Measurements from ENCODE around the gene IGF1. TPM values are rescaled to one million over a fixed set of nuclear protein-coding genes. Genes with fewer than 3 reads are reported as not detected.

IGF1 gene
- total RNA-seq, 1 experiment from 2014 or later = 0.42 TPM

- RAD21 ChIA-PET (ENCODE audit: low non-redundant PET in 1 of 2, low total read pairs in 2 of 2, uncharacterized antibody in 2 of 2, unreplicated experiment in 2 of 2) = no interaction called here
These were observed 130.3 kb downstream of the IGF1 start for GRCh38 chr12:102350070-102350469.

GRCh38 chr12:102349079-102349478, 131.3 kb downstream of the IGF1 start:
- Histone ChIP-seq H2AFZ (ENCODE audit: low read depth, low read length, poor library complexity, severe bottlenecking) (no peak overlapping the region), H3K36me3 (ENCODE audit: control insufficient read depth in 1 of 2, insufficient read depth in 2 of 2, low read length in 2 of 2) (no peaks in the 10 kb centered on the region), H3K4me3 (replicated peaks in 1 of 2; ENCODE audit: low read depth in 1 of 2, low read length in 2 of 2) (no peak overlapping the region), H3K9ac (ENCODE audit: low read length) (no peak overlapping the region), H3K79me2 (ENCODE audit: insufficient read depth, low read length) (no peaks in the 10 kb centered on the region), H3K4me1 (ENCODE audit: control insufficient read depth in 1 of 2, insufficient read depth in 2 of 2, low read length in 2 of 2) (no peaks in the 10 kb centered on the region), H3K27me3 (ENCODE audit: insufficient read depth, low read length) (no peaks in the 10 kb centered on the region), H3K27ac (ENCODE audit: low read depth, low read length) (no peak overlapping the region), H3K9me2 (ENCODE audit: insufficient read depth) (no peaks in the 10 kb centered on the region), H3K9me3 (ENCODE audit: control insufficient read depth in 1 of 2, insufficient read depth in 1 of 2, low read depth in 1 of 2, low read length in 2 of 2) (no peaks in the 10 kb centered on the region), H3K4me2 (ENCODE audit: low read length) (no peak overlapping the region), H4K20me1 (ENCODE audit: insufficient read depth) (no peaks in the 10 kb centered on the region)
- DNase-seq (ENCODE audit: low read depth, low spot score) (no peak), ATAC-seq (no peak)
- ChIA-PET CTCF (no interaction called here), POLR2A (no interaction called here), RAD21 (ENCODE audit: low non-redundant PET in 1 of 2, low total read pairs in 2 of 2, uncharacterized antibody in 2 of 2, unreplicated experiment in 2 of 2) (no interaction called here)
- intact Hi-C loops (cut with micrococcal nuclease) = no loop called here
- TF ChIP-seq ZBTB33 (IDR thresholded peaks at IDR 0.05; ENCODE audit: extremely low read depth, insufficient replicate concordance, low read length) = no peak
- no peak for TF ChIP-seq POLR2AphosphoS5 (IDR thresholded peaks at IDR 0.05; ENCODE audit: low read depth, low read length)
- no TSS peak for BruUV-seq (replicated peaks)

More at GRCh38 chr12:102350070-102350469, 130.3 kb downstream of the IGF1 start:
- ATAC-seq (no peak), DNase-seq (ENCODE audit: low read depth, low spot score) (no peak)
- Histone ChIP-seq H3K9me2 (ENCODE audit: insufficient read depth) (no peaks in the 10 kb centered on the region), H3K27ac (ENCODE audit: low read depth, low read length) (no peak overlapping the region), H3K9me3 (ENCODE audit: control insufficient read depth in 1 of 2, insufficient read depth in 1 of 2, low read depth in 1 of 2, low read length in 2 of 2) (no peaks in the 10 kb centered on the region), H3K9ac (ENCODE audit: low read length) (no peak overlapping the region), H3K79me2 (ENCODE audit: insufficient read depth, low read length) (no peaks in the 10 kb centered on the region), H3K36me3 (ENCODE audit: control insufficient read depth in 1 of 2, insufficient read depth in 2 of 2, low read length in 2 of 2) (no peaks in the 10 kb centered on the region), H3K4me3 (replicated peaks in 1 of 2; ENCODE audit: low read depth in 1 of 2, low read length in 2 of 2) (no peak overlapping the region), H2AFZ (ENCODE audit: low read depth, low read length, poor library complexity, severe bottlenecking) (no peak overlapping the region), H3K27me3 (ENCODE audit: insufficient read depth, low read length) (no peaks in the 10 kb centered on the region), H4K20me1 (ENCODE audit: insufficient read depth) (no peaks in the 10 kb centered on the region), H3K4me2 (ENCODE audit: low read length) (no peak overlapping the region), H3K4me1 (ENCODE audit: control insufficient read depth in 1 of 2, insufficient read depth in 2 of 2, low read length in 2 of 2) (no peaks in the 10 kb centered on the region)
- intact Hi-C loops (cut with micrococcal nuclease) = no loop called here
- ChIA-PET POLR2A (no interaction called here), CTCF (no interaction called here)
- TF ChIP-seq ELF1 (IDR thresholded peaks at IDR 0.05; ENCODE audit: borderline replicate concordance, low read depth) = no peak
- TF ChIP-seq ZFX (IDR thresholded peaks at IDR 0.05) = no peak
- TF ChIP-seq SP1 (IDR thresholded peaks at IDR 0.05; ENCODE audit: low read depth) = no peak
- TF ChIP-seq POLR2A (IDR thresholded peaks at IDR 0.05; ENCODE audit: borderline replicate concordance, extremely low read depth, insufficient read depth, insufficient read length) = no peak
- no peak for TF ChIP-seq MAX (IDR thresholded peaks at IDR 0.05)
- BruUV-seq (replicated peaks) = no TSS peak
